HepG2 (cell line): ENCODE data around the gene NDE1. TPM values are rescaled to one million over a fixed set of nuclear protein-coding genes. Genes with fewer than 3 reads are reported as not detected.

Source experiments
- ATAD3A ChIP-seq: sonication (generic); formaldehyde crosslinking; IDR thresholded peaks from 2 replicates; pipeline ENCODE4 v1.4.0; 2020; ENCODE audit warnings: missing genetic modification reagents
- BCLAF1 ChIP-seq: fragments of 450-650 bp; IDR thresholded peaks from 2 replicates; pipeline ENCODE4 v1.6.1; 2017; ENCODE audit warnings: mild to moderate bottlenecking
- FIP1L1 ChIP-seq: fragments of 200-400 bp; formaldehyde crosslinking; IDR thresholded peaks from 2 replicates; pipeline ENCODE4 v1.6.1; 2018; ENCODE audit warnings: low read depth, mild to moderate bottlenecking, low read length, moderate library complexity, borderline replicate concordance; ENCODE audit not compliant: insufficient read depth
- GATAD2A ChIP-seq: IDR thresholded peaks from 2 replicates; pipeline ENCODE4 v1.6.1; 2016
- HNF4G ChIP-seq, 2 experiments: sonication (generic) in 1 of 2; formaldehyde crosslinking in 1 of 2; IDR thresholded peaks; 2 replicates each; pipeline versions ENCODE4 v1.4.0 to v1.6.1; 2011 to 2020; ENCODE audit warnings: borderline replicate concordance in 2 of 2, low read depth in 2 of 2, mild to moderate bottlenecking in 2 of 2, low read length in 1 of 2, missing genetic modification reagents in 1 of 2, moderate library complexity in 1 of 2
- MLLT10 ChIP-seq: sonication (generic); formaldehyde crosslinking; IDR thresholded peaks from 2 replicates; pipeline ENCODE4 v1.4.0; 2020; ENCODE audit warnings: missing genetic modification reagents
- POLR2A ChIP-seq, 2 experiments: IDR thresholded peaks; 2 replicates each; pipeline ENCODE4 v1.6.1; 2011; ENCODE audit warnings: low read depth in 2 of 2, low read length in 2 of 2, mild to moderate bottlenecking in 1 of 2, moderate library complexity in 1 of 2; ENCODE audit not compliant: insufficient read depth in 1 of 2
- RBM22 ChIP-seq: fragments of 200-400 bp; formaldehyde crosslinking; optimal IDR thresholded peaks from 2 replicates; pipeline ENCODE3; 2017; ENCODE audit warnings: mild to moderate bottlenecking, low read length, moderate library complexity
- SAP130 ChIP-seq: IDR thresholded peaks from 2 replicates; pipeline ENCODE4 v1.6.1; 2016; ENCODE audit warnings: low read depth
- ZKSCAN5 ChIP-seq: sonication (generic); formaldehyde crosslinking; IDR thresholded peaks from 2 replicates; pipeline ENCODE4 v1.5.1; 2020; ENCODE audit warnings: mild to moderate bottlenecking, missing genetic modification reagents
- ZMYM2 ChIP-seq: sonication (generic); formaldehyde crosslinking; IDR thresholded peaks from 2 replicates; pipeline ENCODE4 v1.8.0; 2022; ENCODE audit warnings: mild to moderate bottlenecking, missing genetic modification reagents
- ZNF138 ChIP-seq: sonication (generic); formaldehyde crosslinking; IDR thresholded peaks from 2 replicates; pipeline ENCODE4 v1.5.0; 2020; ENCODE audit warnings: mild to moderate bottlenecking, low read depth, missing genetic modification reagents
- ZNF382 ChIP-seq: sonication (generic); formaldehyde crosslinking; IDR thresholded peaks from 2 replicates; pipeline ENCODE4 v1.5.0; 2020; ENCODE audit warnings: missing genetic modification reagents, mild to moderate bottlenecking, borderline replicate concordance
- ZNF451 ChIP-seq: sonication (generic); formaldehyde crosslinking; IDR thresholded peaks from 2 replicates; pipeline ENCODE4 v1.5.0; 2020; ENCODE audit warnings: mild to moderate bottlenecking, missing genetic modification reagents
- ZNF530 ChIP-seq: sonication (generic); formaldehyde crosslinking; IDR thresholded peaks from 2 replicates; pipeline ENCODE4 v1.5.0; 2020; ENCODE audit warnings: low read depth, mild to moderate bottlenecking, missing genetic modification reagents
- ZNF546 ChIP-seq: sonication (generic); formaldehyde crosslinking; conservative IDR thresholded peaks from 2 replicates; pipeline ENCODE4 v1.8.1; 2023; ENCODE audit warnings: mild to moderate bottlenecking, missing genetic modification reagents
- ZNF720 ChIP-seq: sonication (generic); formaldehyde crosslinking; IDR thresholded peaks from 2 replicates; pipeline ENCODE4 v1.4.0; 2020; ENCODE audit warnings: missing genetic modification reagents
- ZNF850 ChIP-seq: sonication (generic); formaldehyde crosslinking; conservative IDR thresholded peaks from 2 replicates; pipeline ENCODE4 v1.9.0; 2021; ENCODE audit warnings: mild to moderate bottlenecking, missing genetic modification reagents
- polyA plus RNA-seq, 8 experiments: library from polyadenylated mRNA; depleted of rRNA in 3 of 8; stranded (reverse) in 7 of 8; unstranded in 1 of 8; fragments of >200 nt; fragmentation: Illumina TruSeq in 4 of 8; extraction: Trizol in 4 of 8; gene quantifications; 2 replicates each; pipeline versions ENCODE4 v1.2.1 to v1.2.3, GENCODE V29; 2011 to 2016; ENCODE audit warnings: low read depth in 4 of 8, missing spikeins in 1 of 8, mixed read lengths in 1 of 8; ENCODE audit not compliant: insufficient read depth in 1 of 8
- total RNA-seq, 5 experiments: library from RNA; depleted of rRNA; stranded (reverse); fragments of >200 nt; fragmentation: Illumina TruSeq; extraction: Trizol; gene quantifications; 2 replicates each; pipeline ENCODE4 v1.2.3, GENCODE V29; 2016; ENCODE audit warnings: low read depth in 1 of 5
- TF ChIP-seq, protein P1 (sequence below): sonication (generic); formaldehyde crosslinking; IDR thresholded peaks from 2 replicates; pipeline ENCODE4 v1.5.0; 2020; ENCODE audit warnings: missing genetic modification reagents
- TF ChIP-seq, protein P2 (sequence below): sonication (generic); formaldehyde crosslinking; IDR thresholded peaks from 2 replicates; pipeline ENCODE4 v1.8.0; 2022; ENCODE audit warnings: missing genetic modification reagents, low read depth, mild to moderate bottlenecking, borderline replicate concordance
- TF ChIP-seq, protein P3 (sequence below): sonication (generic); formaldehyde crosslinking; IDR thresholded peaks from 2 replicates; pipeline ENCODE4 v1.4.0; 2020; ENCODE audit warnings: missing genetic modification reagents, borderline replicate concordance

NDE1 gene
- total and polyA plus RNA-seq, 2 of the 13 experiments (the other 11 are each of a cell fraction or from before 2014, with no cell fraction given), result 40.9 to 72.5 TPM

GRCh38 chr16:15608398-15609285 is 41.4 kb upstream of the NDE1 start (continued):
- TF ChIP-seq, protein P1, sequence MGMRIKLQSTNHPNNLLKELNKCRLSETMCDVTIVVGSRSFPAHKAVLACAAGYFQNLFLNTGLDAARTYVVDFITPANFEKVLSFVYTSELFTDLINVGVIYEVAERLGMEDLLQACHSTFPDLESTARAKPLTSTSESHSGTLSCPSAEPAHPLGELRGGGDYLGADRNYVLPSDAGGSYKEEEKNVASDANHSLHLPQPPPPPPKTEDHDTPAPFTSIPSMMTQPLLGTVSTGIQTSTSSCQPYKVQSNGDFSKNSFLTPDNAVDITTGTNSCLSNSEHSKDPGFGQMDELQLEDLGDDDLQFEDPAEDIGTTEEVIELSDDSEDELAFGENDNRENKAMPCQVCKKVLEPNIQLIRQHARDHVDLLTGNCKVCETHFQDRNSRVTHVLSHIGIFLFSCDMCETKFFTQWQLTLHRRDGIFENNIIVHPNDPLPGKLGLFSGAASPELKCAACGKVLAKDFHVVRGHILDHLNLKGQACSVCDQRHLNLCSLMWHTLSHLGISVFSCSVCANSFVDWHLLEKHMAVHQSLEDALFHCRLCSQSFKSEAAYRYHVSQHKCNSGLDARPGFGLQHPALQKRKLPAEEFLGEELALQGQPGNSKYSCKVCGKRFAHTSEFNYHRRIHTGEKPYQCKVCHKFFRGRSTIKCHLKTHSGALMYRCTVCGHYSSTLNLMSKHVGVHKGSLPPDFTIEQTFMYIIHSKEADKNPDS, result peak; percentile 94; the same call in 1 of the 2 replicates
- TF ChIP-seq GATAD2A (CRISPR knock-in tag), result peak; percentile 95; the same call in 1 of the 2 replicates
- TF ChIP-seq ZNF451 (CRISPR knock-in tag), result no peak
- TF ChIP-seq, protein P2, sequence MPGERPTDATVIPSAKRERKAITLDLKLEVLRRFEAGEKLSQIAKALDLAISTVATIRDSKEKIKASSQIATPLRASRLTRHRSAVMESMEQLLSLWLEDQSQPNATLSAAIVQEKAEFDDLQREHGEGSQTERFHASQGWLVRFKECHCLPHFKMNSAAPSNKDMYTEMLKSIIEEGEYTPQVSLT (CRISPR knock-in tag), result no peak
- TF ChIP-seq BCLAF1, result no peak
- no peak for TF ChIP-seq RBM22
- TF ChIP-seq MLLT10 (CRISPR knock-in tag), result no peak
- TF ChIP-seq ZNF850, result 0 out of 2 replicates have a peak, but pooled peaks have one; percentile 51
- TF ChIP-seq ZKSCAN5 (CRISPR knock-in tag), result no peak
- TF ChIP-seq FIP1L1, result no peak
- no peak for TF ChIP-seq ZNF382
- TF ChIP-seq ZNF530 (CRISPR knock-in tag), result no peak
- TF ChIP-seq, protein P3, sequence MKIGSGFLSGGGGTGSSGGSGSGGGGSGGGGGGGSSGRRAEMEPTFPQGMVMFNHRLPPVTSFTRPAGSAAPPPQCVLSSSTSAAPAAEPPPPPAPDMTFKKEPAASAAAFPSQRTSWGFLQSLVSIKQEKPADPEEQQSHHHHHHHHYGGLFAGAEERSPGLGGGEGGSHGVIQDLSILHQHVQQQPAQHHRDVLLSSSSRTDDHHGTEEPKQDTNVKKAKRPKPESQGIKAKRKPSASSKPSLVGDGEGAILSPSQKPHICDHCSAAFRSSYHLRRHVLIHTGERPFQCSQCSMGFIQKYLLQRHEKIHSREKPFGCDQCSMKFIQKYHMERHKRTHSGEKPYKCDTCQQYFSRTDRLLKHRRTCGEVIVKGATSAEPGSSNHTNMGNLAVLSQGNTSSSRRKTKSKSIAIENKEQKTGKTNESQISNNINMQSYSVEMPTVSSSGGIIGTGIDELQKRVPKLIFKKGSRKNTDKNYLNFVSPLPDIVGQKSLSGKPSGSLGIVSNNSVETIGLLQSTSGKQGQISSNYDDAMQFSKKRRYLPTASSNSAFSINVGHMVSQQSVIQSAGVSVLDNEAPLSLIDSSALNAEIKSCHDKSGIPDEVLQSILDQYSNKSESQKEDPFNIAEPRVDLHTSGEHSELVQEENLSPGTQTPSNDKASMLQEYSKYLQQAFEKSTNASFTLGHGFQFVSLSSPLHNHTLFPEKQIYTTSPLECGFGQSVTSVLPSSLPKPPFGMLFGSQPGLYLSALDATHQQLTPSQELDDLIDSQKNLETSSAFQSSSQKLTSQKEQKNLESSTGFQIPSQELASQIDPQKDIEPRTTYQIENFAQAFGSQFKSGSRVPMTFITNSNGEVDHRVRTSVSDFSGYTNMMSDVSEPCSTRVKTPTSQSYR (CRISPR knock-in tag), result no peak
- TF ChIP-seq POLR2A (IDR thresholded peaks at IDR 0.05; ENCODE audit: insufficient read depth in 1 of 2, low read depth in 2 of 2, low read length in 2 of 2), result no peak
- no peak for TF ChIP-seq ATAD3A (CRISPR knock-in tag)
- TF ChIP-seq SAP130 (CRISPR knock-in tag), result peak; percentile 80
- TF ChIP-seq HNF4G (IDR thresholded peaks at IDR 0.05; ENCODE audit: borderline replicate concordance, low read depth, low read length), result peak; percentile 63; the same call in 1 of the 2 replicates
- TF ChIP-seq HNF4G (CRISPR knock-in tag; IDR thresholded peaks at IDR 0.05; ENCODE audit: borderline replicate concordance, low read depth), result peak; percentile 74; the same call in 1 of the 2 replicates
- no peak for TF ChIP-seq ZNF138
- TF ChIP-seq ZNF546 (CRISPR knock-in tag), result no peak
- TF ChIP-seq ZMYM2 (CRISPR knock-in tag), result peak; percentile 87; the same call in 1 of the 2 replicates
- no peak for TF ChIP-seq ZNF720
